CD14-positive monocyte (primary cell): ENCODE results near the gene CUL4A. TPM values are rescaled to one million over a fixed set of nuclear protein-coding genes. Genes with fewer than 3 reads are reported as not detected.

Experiments used
- DNase-seq, 3 donors: peaks; one replicate each; pipeline ENCODE4 v3.0.0-alpha.2; 2011 to 2022
- H2AFZ ChIP-seq: 2 replicates; pipeline ENCODE4 v1.6.0; 2012; ENCODE audit warnings: mild to moderate bottlenecking, low read depth, low read length, inconsistent platforms; ENCODE audit not compliant: insufficient read depth, poor library complexity, severe bottlenecking
- H3K27ac ChIP-seq, 2 donors: 1 replicate in 1 of 2; 2 replicates in 1 of 2; pipeline ENCODE4 v1.5.1; 2012 to 2013; ENCODE audit warnings: low read length in 2 of 2, control low read depth in 1 of 2, inconsistent platforms in 1 of 2, low read depth in 1 of 2, mild to moderate bottlenecking in 1 of 2
- H3K27me3 ChIP-seq, 2 donors: one replicate each; pipeline versions ENCODE4 v1.6.0 to v1.6.1; 2011 to 2013; ENCODE audit warnings: low read length in 2 of 2; ENCODE audit not compliant: control insufficient read depth in 2 of 2, insufficient read depth in 2 of 2
- H3K36me3 ChIP-seq, 2 donors: replicated peaks in 1 of 2; 1 replicate in 1 of 2; 2 replicates in 1 of 2; pipeline versions ENCODE4 v1.5.1 to v1.6.1; 2012 to 2013; ENCODE audit warnings: low read length in 2 of 2, control low read depth in 1 of 2, inconsistent platforms in 1 of 2, mild to moderate bottlenecking in 1 of 2; ENCODE audit not compliant: insufficient read depth in 2 of 2, control insufficient read depth in 1 of 2
- H3K4me1 ChIP-seq, 2 donors: 1 replicate in 1 of 2; 2 replicates in 1 of 2; pipeline versions ENCODE4 v1.5.1 to v1.6.1; 2012 to 2013; ENCODE audit warnings: low read length in 2 of 2, control low read depth in 1 of 2, inconsistent platforms in 1 of 2, mild to moderate bottlenecking in 1 of 2, moderate library complexity in 1 of 2; ENCODE audit not compliant: insufficient read depth in 2 of 2, control insufficient read depth in 1 of 2
- H3K4me2 ChIP-seq: replicated peaks from 2 replicates; pipeline ENCODE3; 2012; ENCODE audit warnings: low read length, moderate library complexity, mild to moderate bottlenecking; ENCODE audit not compliant: poor library complexity, severe bottlenecking; ENCODE audit errors: extremely low read depth
- H3K4me3 ChIP-seq, 3 experiments: fragments of 200-600 bp in 1 of 3; sonication (generic) in 1 of 3; replicated peaks in 1 of 3; 1 replicate in 2 of 3; 2 replicates in 1 of 3; pipeline ENCODE4 v1.5.1; 2011 to 2013; ENCODE audit warnings: low read length in 3 of 3, mild to moderate bottlenecking in 3 of 3, control low read depth in 2 of 3, low read depth in 2 of 3, inconsistent platforms in 1 of 3, moderate library complexity in 1 of 3
- H3K79me2 ChIP-seq: 2 replicates; pipeline ENCODE4 v1.6.0; 2012; ENCODE audit warnings: mild to moderate bottlenecking, control low read depth, inconsistent platforms, low read length, moderate library complexity; ENCODE audit not compliant: insufficient read depth
- H3K9ac ChIP-seq: 2 replicates; pipeline ENCODE4 v1.6.0; 2017; ENCODE audit warnings: low read length, mild to moderate bottlenecking; ENCODE audit not compliant: insufficient read depth, poor library complexity, severe bottlenecking
- H3K9me3 ChIP-seq, 2 donors: replicated peaks in 1 of 2; 1 replicate in 1 of 2; 2 replicates in 1 of 2; pipeline versions ENCODE4 v1.5.1 to v1.6.1; 2012 to 2013; ENCODE audit warnings: low read length in 2 of 2, control low read depth in 1 of 2; ENCODE audit not compliant: control insufficient read depth in 1 of 2, insufficient read depth in 1 of 2
- H4K20me1 ChIP-seq: 2 replicates; pipeline ENCODE4 v1.6.0; 2012; ENCODE audit warnings: mild to moderate bottlenecking, low read length, control low read depth, moderate library complexity; ENCODE audit not compliant: insufficient read depth
- H3K27ac Mint-ChIP-seq, 7 donors: one replicate each; pipeline ENCODE4 v1.8.0; 2020; ENCODE audit warnings: mild to moderate bottlenecking in 7 of 7, mixed read lengths in 7 of 7, moderate library complexity in 6 of 7, inconsistent platforms in 2 of 7
- H3K27me3 Mint-ChIP-seq, 3 donors: one replicate each; pipeline ENCODE4 v1.8.0; 2021 to 2022; ENCODE audit warnings: low read depth in 3 of 3, mild to moderate bottlenecking in 3 of 3, mixed read lengths in 3 of 3, moderate library complexity in 3 of 3, inconsistent platforms in 1 of 3
- H3K36me3 Mint-ChIP-seq, 2 donors: one replicate each; pipeline ENCODE4 v1.8.0; 2020; ENCODE audit warnings: mixed read lengths in 2 of 2, inconsistent platforms in 1 of 2, mild to moderate bottlenecking in 1 of 2
- H3K4me1 Mint-ChIP-seq: one replicate; pipeline ENCODE4 v1.8.0; 2020; ENCODE audit warnings: mild to moderate bottlenecking, mixed read lengths
- H3K4me3 Mint-ChIP-seq, 2 donors: one replicate each; pipeline ENCODE4 v1.8.0; 2020; ENCODE audit warnings: mild to moderate bottlenecking in 2 of 2, mixed read lengths in 2 of 2, moderate library complexity in 1 of 2
- H3K9me3 Mint-ChIP-seq, 7 donors: one replicate each; pipeline ENCODE4 v1.8.0; 2020 to 2022; ENCODE audit warnings: mixed read lengths in 7 of 7, mild to moderate bottlenecking in 6 of 7, moderate library complexity in 6 of 7, inconsistent platforms in 2 of 7
- CTCF ChIP-seq: fragments of 200-600 bp; IDR thresholded peaks from one replicate; pipeline ENCODE4 v1.8.0; 2022; ENCODE audit warnings: antibody characterized with exemption, mild to moderate bottlenecking
- WGBS: methylation state at CpG from one replicate; pipeline ENCODE4 v1.1.5; 2013; ENCODE audit warnings: missing lambda C conversion rate; ENCODE audit not compliant: insufficient coverage; 5-methylcytosine and 5-hydroxymethylcytosine counted together
- intact Hi-C, 2 donors: fragments of 100-400 bp; cut with micrococcal nuclease; formaldehyde crosslinking; loops; one replicate each; pipeline versions ENCODE4 v1.15.0 to v1.15.1; 2023
- polyA plus RNA-seq, 3 donors: library from polyadenylated mRNA; depleted of rRNA in 1 of 3; unstranded in 2 of 3; stranded (reverse) in 1 of 3; fragments of 300-500 nt in 2 of 3; fragments of >200 nt in 1 of 3; fragmentation: Illumina TruSeq in 2 of 3; gene quantifications; 1 replicate in 2 of 3; 2 replicates in 1 of 3; pipeline ENCODE4 v1.2.3, GENCODE V29; 2012 to 2021

The CUL4A gene
- polyA plus RNA-seq, 3 donors: 32.0 to 53.9 (median 33.7) TPM

- Histone ChIP-seq H3K27me3 (no peaks in the 10 kb centered on the region), H3K4me3 (no peak overlapping the region), H3K79me2 (peaks cover 93% of the 10 kb centered on the region), H3K9me3 (no peaks in the 10 kb centered on the region), H4K20me1 (peaks cover 93% of the 10 kb centered on the region), H3K27ac (peak overlapping the region in 1 of 2 donors; percentile 9), H3K9ac (no peak overlapping the region), H3K36me3 (peaks cover 24 to 58% of the 10 kb centered on the region in 2 donors), H3K4me1 (peaks cover 1 to 5% of the 10 kb centered on the region in 2 donors), H3K4me2 (no peak overlapping the region), H2AFZ (no peak overlapping the region)
- WGBS: 92% methylated on average over 5 of the region's 7 CpGs
- intact Hi-C loops: no loop called here
- TF ChIP-seq CTCF: no peak
- DNase-seq: no peak
- no peaks in the 10 kb centered on the region for H3K4me1 Mint-ChIP-seq
- no peak overlapping the region for H3K4me3 Mint-ChIP-seq
- H3K9me3 Mint-ChIP-seq: no peaks in the 10 kb centered on the region
- peak overlapping the region in 1 of 7 donors; percentile 56 for H3K27ac Mint-ChIP-seq
- H3K36me3 Mint-ChIP-seq: peaks cover 20 to 67% of the 10 kb centered on the region in 2 donors
- H3K27me3 Mint-ChIP-seq: no peaks in the 10 kb centered on the region
These were observed 95.8 kb downstream of the CUL4A start for GRCh38 chr13:113305208-113305607.

GRCh38 chr13:113307491-113307890 lies 98.1 kb downstream of the CUL4A start:
- Histone ChIP-seq H3K4me2 (no peak overlapping the region), H3K27ac (no peak overlapping the region), H3K79me2 (peaks cover 89% of the 10 kb centered on the region), H3K4me3 (no peak overlapping the region), H2AFZ (no peak overlapping the region), H3K9ac (no peak overlapping the region), H3K36me3 (peaks cover 44 to 81% of the 10 kb centered on the region in 2 donors), H3K4me1 (no peaks in the 10 kb centered on the region), H3K27me3 (no peaks in the 10 kb centered on the region), H4K20me1 (peaks cover 95% of the 10 kb centered on the region), H3K9me3 (no peaks in the 10 kb centered on the region)
- Mint-ChIP-seq H3K27me3 (no peaks in the 10 kb centered on the region), H3K9me3 (peaks cover 0 to 2% (median 0%) of the 10 kb centered on the region in 7 donors), H3K4me3 (no peak overlapping the region), H3K4me1 (no peaks in the 10 kb centered on the region), H3K27ac (no peak overlapping the region), H3K36me3 (peaks cover 42 to 77% of the 10 kb centered on the region in 2 donors)
- no peak for TF ChIP-seq CTCF
- DNase-seq: no peak
- intact Hi-C loops: no loop called here
